ENCODE data around the gene KIRREL2.

Gene KIRREL2

GRCh38 chr19:35856546-35857149 lies at the start of gene KIRREL2:
KIRREL2 (plus strand) TSS chr19:35856911; CDS start chr19:35857120, 209 bp downstream.
- DNase-seq (ENCODE audit: low read depth) = no peak
- peak within 1 kb of the TSS; percentile 24 for H3K4me3 ChIP-seq (ENCODE audit: control insufficient read depth, low read depth, low read length)
- TF ChIP-seq CTCF (conservative IDR thresholded peaks at IDR 0.05; ENCODE audit: control insufficient read depth, insufficient read depth, low read depth, low read length) = no peak

- no peak for TF ChIP-seq CTCF (conservative IDR thresholded peaks at IDR 0.05; ENCODE audit: control insufficient read depth, insufficient read depth, low read depth, low read length)
- no peak overlapping the region for H3K4me3 ChIP-seq (ENCODE audit: control insufficient read depth, low read depth, low read length)
- DNase-seq (ENCODE audit: low read depth) = no peak
Observed at GRCh38 chr19:35807633-35808032, 49.1 kb upstream of the KIRREL2 start.

- H3K4me3 ChIP-seq (ENCODE audit: control insufficient read depth, low read depth, low read length) = no peak overlapping the region
- no peak for DNase-seq (ENCODE audit: low read depth)
- TF ChIP-seq CTCF (conservative IDR thresholded peaks at IDR 0.05; ENCODE audit: control insufficient read depth, insufficient read depth, low read depth, low read length) = no peak
Observed at GRCh38 chr19:35811317-35812219, 45.1 kb upstream of the KIRREL2 start.

GRCh38 chr19:35812220-35813042 lies 44.3 kb upstream of the KIRREL2 start, which contains the start of gene PRODH2:
PRODH2 (minus strand) TSS chr19:35812845; CDS start chr19:35812805, 40 bp downstream.
- no peak for DNase-seq (ENCODE audit: low read depth)
- no peak for TF ChIP-seq CTCF (conservative IDR thresholded peaks at IDR 0.05; ENCODE audit: control insufficient read depth, insufficient read depth, low read depth, low read length)
- H3K4me3 ChIP-seq (ENCODE audit: control insufficient read depth, low read depth, low read length) = no peak within 1 kb of the TSS

GRCh38 chr19:35813043-35813890 lies 43.4 kb upstream of the KIRREL2 start:
- DNase-seq (ENCODE audit: low read depth) = no peak
- no peak overlapping the region for H3K4me3 ChIP-seq (ENCODE audit: control insufficient read depth, low read depth, low read length)
- no peak for TF ChIP-seq CTCF (conservative IDR thresholded peaks at IDR 0.05; ENCODE audit: control insufficient read depth, insufficient read depth, low read depth, low read length)
